HG03457 (cell line): ENCODE measurements around the gene MEPE.

ENCODE experiments used
- ATAC-seq: cut with Tn5 transposase; IDR thresholded peaks from one replicate; pipeline ENCODE4 v1.9.1; 2021; ENCODE audit warnings: moderate number of reproducible peaks; ENCODE audit not compliant: unreplicated experiment

Gene MEPE

GRCh38 chr4:87832669-87833068 is at the start of gene MEPE:
MEPE (plus strand) TSS chr4:87832969; CDS start chr4:87834715, 1,746 bp downstream.
- ATAC-seq = no peak

DNA sequence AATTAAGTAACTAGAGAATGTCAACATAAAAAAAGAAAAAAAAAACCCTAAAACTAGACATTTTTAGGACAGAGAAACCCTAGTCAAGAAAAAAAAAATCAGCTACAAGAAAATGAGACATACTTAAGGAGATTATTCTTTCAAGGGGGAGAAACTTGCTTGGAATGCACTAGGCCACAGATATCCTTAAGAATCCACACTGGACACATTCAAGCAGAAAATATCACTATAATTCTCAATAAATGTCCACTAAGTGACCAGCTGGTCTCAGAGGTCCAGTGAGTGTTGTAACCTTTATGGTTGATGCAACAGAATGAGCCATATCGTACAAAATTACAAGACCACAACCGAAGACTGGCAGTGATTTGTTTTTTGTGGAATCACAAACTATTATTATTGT is 49.0 kb upstream of the MEPE start:
- no peak for ATAC-seq

GRCh38 chr4:87785731-87786509 is 46.8 kb upstream of the MEPE start:
- ATAC-seq = no peak

- ATAC-seq = no peak
Observed at GRCh38 chr4:87799301-87800113, 33.3 kb upstream of the MEPE start, which contains the start of gene IBSP. IBSP (plus strand) TSS chr4:87799554; CDS start chr4:87802362, 2,808 bp downstream.

- no peak for ATAC-seq
Observed at GRCh38 chr4:87802858-87803257, 29.9 kb upstream of the MEPE start.

DNA sequence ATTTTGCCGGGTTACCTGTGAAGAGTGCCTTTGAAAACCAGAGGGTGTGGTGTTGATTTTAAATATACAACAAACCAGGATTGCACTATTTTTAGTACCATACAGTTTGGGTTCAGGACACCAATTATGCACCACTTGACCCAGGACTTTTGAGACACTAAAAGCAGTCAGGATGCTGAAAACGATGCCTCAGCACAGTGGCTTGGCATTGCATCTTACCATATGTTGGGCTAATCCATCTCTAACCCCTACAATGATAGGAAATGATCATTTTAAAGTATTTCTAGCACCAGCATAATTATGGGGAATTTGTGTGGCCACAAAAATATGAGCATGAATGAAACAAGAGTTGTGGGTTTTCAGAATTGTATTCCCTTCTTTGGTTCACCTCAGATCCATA is 29.3 kb upstream of the MEPE start:
- ATAC-seq = no peak

DNA sequence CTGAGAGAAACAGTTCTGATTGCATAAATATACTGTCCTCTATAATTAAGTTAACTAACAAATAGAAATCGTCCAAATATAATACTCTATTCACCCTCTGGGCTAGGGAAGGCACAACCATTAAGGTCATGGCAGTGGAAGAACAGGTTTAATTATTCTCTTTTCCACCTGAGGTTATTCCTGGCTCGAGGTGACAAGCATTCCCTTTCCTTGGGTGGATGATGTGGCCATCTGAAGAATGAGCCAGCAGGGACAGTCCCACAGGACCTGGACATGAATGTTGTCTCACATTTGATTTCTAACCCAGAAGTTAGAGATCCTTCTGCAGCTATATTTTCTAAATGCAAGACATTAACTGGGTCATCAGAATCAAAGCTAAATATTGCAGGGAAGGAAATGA is 27.9 kb upstream of the MEPE start:
- ATAC-seq = no peak

GRCh38 chr4:87805971-87806370 is 26.8 kb upstream of the MEPE start:
- no peak for ATAC-seq

DNA sequence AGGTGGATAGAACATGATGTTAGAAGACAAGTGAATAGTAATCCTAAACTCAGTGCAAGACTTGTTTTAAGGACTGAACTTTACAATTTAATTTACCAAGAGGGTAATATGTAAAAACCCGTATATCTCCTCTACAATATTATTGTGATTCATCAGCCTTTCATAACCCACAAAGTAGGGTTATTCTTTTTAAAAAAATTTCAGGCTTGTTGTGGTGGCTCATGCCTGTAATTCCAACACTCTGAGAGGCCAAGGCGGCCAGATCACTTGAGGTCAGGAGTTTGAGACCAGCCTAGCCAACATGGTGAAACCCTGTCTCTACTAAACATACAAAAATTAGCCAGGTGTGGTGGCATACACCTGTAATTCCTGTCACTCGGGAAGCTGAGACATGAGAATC is 26.2 kb upstream of the MEPE start:
- no peak for ATAC-seq

- no peak for ATAC-seq
Observed at GRCh38 chr4:87807402-87807801, 25.4 kb upstream of the MEPE start.

DNA sequence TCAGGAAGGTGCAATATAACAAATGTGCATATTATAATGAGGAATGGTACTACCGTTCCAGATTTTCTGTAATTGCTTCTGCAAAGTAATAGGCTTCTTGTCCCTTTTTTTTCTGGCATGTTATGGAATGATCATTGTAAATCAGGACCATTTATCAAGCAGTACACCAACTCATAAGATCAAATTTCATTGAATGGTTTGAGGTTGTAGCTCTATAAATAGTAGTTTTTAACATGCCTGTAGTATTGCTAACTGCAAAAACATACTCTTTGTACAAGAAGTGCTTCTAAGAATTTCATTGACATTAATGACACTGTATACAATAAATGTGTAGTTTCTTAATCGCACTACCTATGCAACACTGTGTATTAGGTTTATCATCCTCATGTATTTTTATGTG is 20.8 kb upstream of the MEPE start:
- no peak for ATAC-seq

DNA sequence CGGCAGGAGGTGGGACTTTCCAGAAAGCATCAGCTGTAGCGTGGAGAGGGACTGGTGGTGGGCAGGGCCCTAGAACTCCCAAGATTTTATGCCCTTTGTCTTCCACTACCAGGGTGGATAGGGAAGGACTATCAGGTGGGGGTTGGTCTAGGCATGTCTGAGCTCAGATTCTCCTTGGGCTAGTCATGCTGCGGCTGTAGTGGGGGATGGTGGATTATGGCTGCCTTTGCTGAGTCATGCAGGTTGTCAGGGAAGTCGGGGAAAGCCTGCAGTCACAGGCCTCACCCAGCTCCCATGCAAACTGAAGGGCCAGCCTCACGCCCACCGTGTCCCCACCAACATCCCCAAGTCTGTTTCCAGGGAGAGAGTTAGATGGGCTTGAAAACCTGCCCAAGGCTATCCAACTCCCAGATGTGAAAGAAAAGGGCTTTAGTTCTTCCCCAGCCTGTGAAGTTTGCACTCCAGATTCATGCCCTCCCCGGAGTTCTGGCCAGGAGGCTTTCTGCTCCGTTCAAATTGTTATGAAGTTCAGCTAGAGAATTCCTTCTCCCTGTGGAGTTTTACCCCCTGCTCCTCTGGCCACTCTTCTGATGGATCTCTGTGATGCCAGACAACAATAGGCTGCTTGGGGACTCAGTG is 13.4 kb upstream of the MEPE start:
- no peak for ATAC-seq

- ATAC-seq = no peak
Observed at GRCh38 chr4:87823200-87823599, 9.6 kb upstream of the MEPE start.

GRCh38 chr4:87823724-87824123 is 9.0 kb upstream of the MEPE start:
- ATAC-seq = no peak

- no peak for ATAC-seq
Observed at GRCh38 chr4:87824352-87824751, 8.4 kb upstream of the MEPE start.

GRCh38 chr4:87834401-87834800 is 1.6 kb downstream of the MEPE start:
- ATAC-seq = no peak

GRCh38 chr4:87835197-87835596 is 2.4 kb downstream of the MEPE start:
- no peak for ATAC-seq

DNA sequence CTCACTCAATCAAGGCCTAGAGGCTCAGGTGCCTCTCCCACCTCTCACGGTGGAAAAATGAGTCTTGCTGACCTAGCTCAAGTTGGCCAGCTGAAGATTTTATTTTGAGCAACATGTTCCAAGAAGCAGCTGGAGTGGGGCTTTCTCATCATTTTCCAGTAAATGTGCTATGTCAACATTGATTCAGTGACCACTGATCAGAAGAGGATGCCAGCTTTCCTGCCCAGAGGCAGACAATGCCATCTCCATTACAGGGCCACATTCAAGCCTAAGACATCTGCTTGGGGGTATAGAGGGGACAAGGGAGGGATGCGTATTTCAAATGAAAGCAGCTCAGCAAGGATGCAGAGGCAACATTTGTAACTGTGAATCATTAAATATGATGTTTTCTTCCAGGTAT is 3.0 kb downstream of the MEPE start:
- ATAC-seq = no peak

GRCh38 chr4:87838205-87838604 is 5.4 kb downstream of the MEPE start:
- ATAC-seq = no peak

- no peak for ATAC-seq
Observed at GRCh38 chr4:87838890-87839591, 6.3 kb downstream of the MEPE start.

GRCh38 chr4:87839592-87839946 is 6.8 kb downstream of the MEPE start:
- ATAC-seq = no peak
